ENCODE results near the gene SPNS3. TPM values are rescaled to one million over a fixed set of nuclear protein-coding genes. Genes with fewer than 3 reads are reported as not detected.

The SPNS3 gene
- total and polyA plus RNA-seq, 10 of the 15 experiments (the other 5 are each of a cell fraction or from before 2014, with no cell fraction given): 0.16 to 2.6 (median 0.97) TPM

DNA sequence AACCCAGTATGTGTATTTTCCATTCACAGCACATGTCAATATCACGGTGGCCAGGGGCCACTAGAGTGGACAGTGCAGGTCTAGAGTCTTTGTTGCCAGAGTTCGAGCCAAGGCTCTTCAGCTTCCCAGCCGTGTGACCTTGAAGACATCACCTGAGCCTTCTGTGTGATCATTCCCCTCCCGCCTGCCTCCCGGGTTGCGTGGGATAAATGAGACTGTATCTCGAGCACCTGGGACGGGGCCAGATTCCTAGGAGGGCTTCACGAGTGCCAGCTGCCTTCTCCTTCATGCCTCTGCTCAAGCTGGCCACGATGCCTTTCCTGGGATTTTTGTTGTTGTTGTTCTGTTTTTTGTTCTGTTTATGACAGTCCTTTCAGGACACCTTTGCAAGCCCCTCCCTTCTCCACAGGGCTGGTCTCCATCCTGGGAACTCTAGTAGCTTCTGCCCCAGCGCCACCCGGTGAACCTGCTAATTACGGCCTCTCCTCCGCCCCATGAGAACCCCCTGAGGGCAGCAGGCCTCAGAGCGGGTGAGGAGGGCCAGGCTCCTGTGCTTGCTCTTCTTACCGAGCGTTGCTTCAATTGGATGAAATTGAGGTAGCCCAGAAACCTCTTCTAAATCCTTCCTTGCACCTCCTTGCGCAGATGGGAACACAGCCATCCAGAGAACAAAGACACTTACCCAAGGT lies 68.9 kb downstream of the SPNS3 start:
- CTCF ChIA-PET: no interaction called here
- WGBS (ENCODE audit: insufficient coverage, insufficient replicate concordance, low lambda C conversion rate, missing lambda C conversion rate): 49% methylated on average over 18 of the region's 18 CpGs
- ATAC-seq: no peak
- no peak overlapping the region for H3K27ac ChIP-seq (ENCODE audit: control insufficient read depth, insufficient read depth)
- RAD21 ChIA-PET (ENCODE audit: unreplicated experiment): no interaction called here
- BruUV-seq (replicated peaks): no TSS peak
- no peaks in the 10 kb centered on the region for H3K79me2 ChIP-seq (ENCODE audit: control insufficient read depth, insufficient read depth, low read length)
- H3K9ac ChIP-seq (ENCODE audit: control insufficient read depth, insufficient read depth, low read length): no peak overlapping the region
- TF ChIP-seq, protein P1, sequence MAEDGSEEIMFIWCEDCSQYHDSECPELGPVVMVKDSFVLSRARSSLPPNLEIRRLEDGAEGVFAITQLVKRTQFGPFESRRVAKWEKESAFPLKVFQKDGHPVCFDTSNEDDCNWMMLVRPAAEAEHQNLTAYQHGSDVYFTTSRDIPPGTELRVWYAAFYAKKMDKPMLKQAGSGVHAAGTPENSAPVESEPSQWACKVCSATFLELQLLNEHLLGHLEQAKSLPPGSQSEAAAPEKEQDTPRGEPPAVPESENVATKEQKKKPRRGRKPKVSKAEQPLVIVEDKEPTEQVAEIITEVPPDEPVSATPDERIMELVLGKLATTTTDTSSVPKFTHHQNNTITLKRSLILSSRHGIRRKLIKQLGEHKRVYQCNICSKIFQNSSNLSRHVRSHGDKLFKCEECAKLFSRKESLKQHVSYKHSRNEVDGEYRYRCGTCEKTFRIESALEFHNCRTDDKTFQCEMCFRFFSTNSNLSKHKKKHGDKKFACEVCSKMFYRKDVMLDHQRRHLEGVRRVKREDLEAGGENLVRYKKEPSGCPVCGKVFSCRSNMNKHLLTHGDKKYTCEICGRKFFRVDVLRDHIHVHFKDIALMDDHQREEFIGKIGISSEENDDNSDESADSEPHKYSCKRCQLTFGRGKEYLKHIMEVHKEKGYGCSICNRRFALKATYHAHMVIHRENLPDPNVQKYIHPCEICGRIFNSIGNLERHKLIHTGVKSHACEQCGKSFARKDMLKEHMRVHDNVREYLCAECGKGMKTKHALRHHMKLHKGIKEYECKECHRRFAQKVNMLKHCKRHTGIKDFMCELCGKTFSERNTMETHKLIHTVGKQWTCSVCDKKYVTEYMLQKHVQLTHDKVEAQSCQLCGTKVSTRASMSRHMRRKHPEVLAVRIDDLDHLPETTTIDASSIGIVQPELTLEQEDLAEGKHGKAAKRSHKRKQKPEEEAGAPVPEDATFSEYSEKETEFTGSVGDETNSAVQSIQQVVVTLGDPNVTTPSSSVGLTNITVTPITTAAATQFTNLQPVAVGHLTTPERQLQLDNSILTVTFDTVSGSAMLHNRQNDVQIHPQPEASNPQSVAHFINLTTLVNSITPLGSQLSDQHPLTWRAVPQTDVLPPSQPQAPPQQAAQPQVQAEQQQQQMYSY (CRISPR knock-in tag; IDR thresholded peaks at IDR 0.05): no peak
- TF ChIP-seq SIN3A (IDR thresholded peaks at IDR 0.05; ENCODE audit: low read depth, low read length) (no peak), DPF2 (IDR thresholded peaks at IDR 0.05) (no peak), SRF (IDR thresholded peaks at IDR 0.05; ENCODE audit: low read depth in 2 of 2, low read length in 2 of 2) (no peak), ZNF217 (IDR thresholded peaks at IDR 0.05) (no peak), ZNF384 (IDR thresholded peaks at IDR 0.05; ENCODE audit: borderline replicate concordance, low read depth, low read length) (no peak), TBL1XR1 (IDR thresholded peaks at IDR 0.05; ENCODE audit: low read depth, low read length) (no peak), HSF1 (IDR thresholded peaks at IDR 0.05; ENCODE audit: low read depth, low read length) (no peak), HDGF (IDR thresholded peaks at IDR 0.05) (no peak), MTA2 (IDR thresholded peaks at IDR 0.05; ENCODE audit: low read depth) (no peak), BCL3 (IDR thresholded peaks at IDR 0.05; ENCODE audit: borderline replicate concordance, insufficient read depth, low read depth, low read length, poor library complexity, severe bottlenecking) (no peak), FOXM1 (IDR thresholded peaks at IDR 0.05; ENCODE audit: low read depth, low read length) (no peak), CREB1 (IDR thresholded peaks at IDR 0.05; ENCODE audit: low read depth) (no peak), EZH2 (IDR thresholded peaks at IDR 0.05; ENCODE audit: borderline replicate concordance, control insufficient read depth, low read depth, low read length) (no peak), ESRRA (IDR thresholded peaks at IDR 0.05; ENCODE audit: low read length) (no peak), MEF2A (IDR thresholded peaks at IDR 0.05; ENCODE audit: insufficient read depth, low read depth, low read length) (no peak), ASH2L (IDR thresholded peaks at IDR 0.05; ENCODE audit: borderline replicate concordance, low read depth) (no peak)
- TF ChIP-seq, protein P2, sequence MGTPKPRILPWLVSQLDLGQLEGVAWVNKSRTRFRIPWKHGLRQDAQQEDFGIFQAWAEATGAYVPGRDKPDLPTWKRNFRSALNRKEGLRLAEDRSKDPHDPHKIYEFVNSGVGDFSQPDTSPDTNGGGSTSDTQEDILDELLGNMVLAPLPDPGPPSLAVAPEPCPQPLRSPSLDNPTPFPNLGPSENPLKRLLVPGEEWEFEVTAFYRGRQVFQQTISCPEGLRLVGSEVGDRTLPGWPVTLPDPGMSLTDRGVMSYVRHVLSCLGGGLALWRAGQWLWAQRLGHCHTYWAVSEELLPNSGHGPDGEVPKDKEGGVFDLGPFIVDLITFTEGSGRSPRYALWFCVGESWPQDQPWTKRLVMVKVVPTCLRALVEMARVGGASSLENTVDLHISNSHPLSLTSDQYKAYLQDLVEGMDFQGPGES (IDR thresholded peaks at IDR 0.05): no peak
- SMC1A ChIA-PET (ENCODE audit: uncharacterized antibody, unreplicated experiment): no interaction called here
- no peak for DNase-seq (ENCODE audit: low read depth, low spot score)
- no peak overlapping the region for H3K4me2 ChIP-seq (ENCODE audit: control insufficient read depth, insufficient read depth)
- 0 out of 2 replicates have a peak, but pooled peaks cover 5% of the 10 kb centered on the region for H3K4me1 ChIP-seq (ENCODE audit: control insufficient read depth, insufficient read depth, low read length)
- FAIRE-seq: no peak
- intact Hi-C loops (cut with micrococcal nuclease; ENCODE audit: unreplicated experiment) (no loop called here), in situ Hi-C loops (cut with MboI) (no loop called here)
- no peak overlapping the region for H2AFZ ChIP-seq (ENCODE audit: control insufficient read depth, low read depth, low read length)
- no peaks in the 10 kb centered on the region for H3K9me3 ChIP-seq (replicated peaks; ENCODE audit: control insufficient read depth, insufficient read depth, low read length)
- H3K4me3 ChIP-seq: no peak overlapping the region
- POLR2A ChIA-PET: no interaction called here
- no peaks in the 10 kb centered on the region for H4K20me1 ChIP-seq (ENCODE audit: control insufficient read depth, insufficient read depth)
- peaks cover 11 to 16% of the 10 kb centered on the region in 2 experiments for H3K27me3 ChIP-seq (replicated peaks in 1 of 2; ENCODE audit: control insufficient read depth in 2 of 2, insufficient read depth in 2 of 2, low read length in 1 of 2)
- H3K36me3 ChIP-seq (ENCODE audit: control insufficient read depth in 2 of 2, insufficient read depth in 2 of 2, low read length in 1 of 2): no peaks in the 10 kb centered on the region
